T-cell (primary cell): ENCODE measurements around the gene GOLGA8Q. TPM values are rescaled to one million over a fixed set of nuclear protein-coding genes. Genes with fewer than 3 reads are reported as not detected.
"Not testable (repeated sequence)": the region's sequence is repeated elsewhere in the genome, so short reads cannot be mapped to it uniquely, and the experiment has no call there.

Experiments used
- ATAC-seq, 4 experiments: fragments of 200-7000 bp in 3 of 4; fragments of 150-1000 bp in 1 of 4; cut with Tn5 transposase; replicated peaks in 1 of 4; 1 replicate in 3 of 4; 2 replicates in 1 of 4; pipeline ENCODE4 v1.10.0; 2021; ENCODE audit warnings: moderate library complexity in 3 of 4, mild to moderate bottlenecking in 2 of 4, moderate number of reproducible peaks in 1 of 4
- CTCF ChIA-PET, 2 donors: fragments of 300-600 bp; sonication (Branson Sonifier 250); formaldehyde crosslinking; loops; one replicate each; lab custom pipeline; 2022; ENCODE audit warnings: antibody characterized with exemption in 2 of 2; lab: Charles Lee
- POLR2A ChIA-PET, 2 donors: fragments of 300-600 bp; sonication (Branson Sonifier 250); formaldehyde crosslinking; loops; one replicate each; lab custom pipeline; 2022; ENCODE audit warnings: antibody characterized with exemption in 2 of 2; lab: Charles Lee
- DNase-seq, 35 experiments: peaks; one replicate each; pipeline versions ENCODE4 v3.0.0 to v3.0.0-alpha.2; 2013 to 2023
- H3K27ac ChIP-seq: one replicate; pipeline ENCODE4 v1.5.1; 2013; ENCODE audit warnings: low read length
- H3K27me3 ChIP-seq, 2 experiments: replicated peaks in 1 of 2; 1 replicate in 1 of 2; 2 replicates in 1 of 2; pipeline versions ENCODE4 v1.6.1 to v1.7.0; 2013; ENCODE audit warnings: low read length in 1 of 2, mixed read lengths in 1 of 2; ENCODE audit not compliant: control insufficient read depth in 2 of 2, insufficient read depth in 2 of 2; ENCODE audit errors: extremely low read depth in 1 of 2
- H3K36me3 ChIP-seq, 2 donors: 1 replicate in 1 of 2; 2 replicates in 1 of 2; pipeline versions ENCODE4 v1.6.1 to v1.7.0; 2013; ENCODE audit warnings: low read length in 1 of 2; ENCODE audit not compliant: control insufficient read depth in 2 of 2, insufficient read depth in 1 of 2; ENCODE audit errors: extremely low read depth in 1 of 2
- H3K4me1 ChIP-seq, 2 experiments: 1 replicate in 1 of 2; 2 replicates in 1 of 2; pipeline versions ENCODE4 v1.6.1 to v1.7.0; 2013; ENCODE audit warnings: low read length in 2 of 2, mixed read lengths in 1 of 2; ENCODE audit not compliant: insufficient read depth in 2 of 2, control insufficient read depth in 1 of 2; ENCODE audit errors: extremely low read depth in 1 of 2
- H3K4me3 ChIP-seq, 2 donors: 1 replicate in 1 of 2; 2 replicates in 1 of 2; pipeline versions ENCODE4 v1.5.1 to v1.7.0; 2013; ENCODE audit warnings: mild to moderate bottlenecking in 2 of 2, low read length in 1 of 2, moderate library complexity in 1 of 2; ENCODE audit not compliant: control insufficient read depth in 1 of 2; ENCODE audit errors: extremely low read depth in 1 of 2
- H3K9me3 ChIP-seq: 2 replicates; pipeline ENCODE4 v1.7.0; 2013
- H3K27ac Mint-ChIP-seq, 2 donors: one replicate each; pipeline ENCODE4 v1.8.0; 2020 to 2021; ENCODE audit warnings: mild to moderate bottlenecking in 2 of 2, mixed read lengths in 2 of 2
- H3K27me3 Mint-ChIP-seq, 2 donors: one replicate each; pipeline ENCODE4 v1.8.0; 2021 to 2022; ENCODE audit warnings: mixed read lengths in 2 of 2
- H3K36me3 Mint-ChIP-seq: one replicate; pipeline ENCODE4 v1.8.0; 2021; ENCODE audit warnings: mixed read lengths
- H3K4me1 Mint-ChIP-seq, 3 donors: one replicate each; pipeline ENCODE4 v1.8.0; 2020 to 2022; ENCODE audit warnings: mixed read lengths in 3 of 3, mild to moderate bottlenecking in 1 of 3
- H3K4me3 Mint-ChIP-seq, 3 donors: one replicate each; pipeline ENCODE4 v1.8.0; 2020 to 2022; ENCODE audit warnings: mild to moderate bottlenecking in 3 of 3, mixed read lengths in 3 of 3, moderate library complexity in 3 of 3
- H3K9me3 Mint-ChIP-seq, 3 donors: one replicate each; pipeline ENCODE4 v1.8.0; 2020 to 2022; ENCODE audit warnings: mixed read lengths in 3 of 3
- WGBS: methylation state at CpG from one replicate; pipeline ENCODE4 v1.1.5; 2013; ENCODE audit warnings: missing lambda C conversion rate; ENCODE audit not compliant: insufficient coverage; 5-methylcytosine and 5-hydroxymethylcytosine counted together
- total RNA-seq, 35 experiments: library from RNA in 6 of 35; stranded (reverse) in 6 of 35; fragments of 120-200 nt in 1 of 35; gene quantifications; one replicate each; pipeline versions ENCODE4 v1.2.1 to v1.2.4 and lab custom pipeline; 2013 to 2026

The GOLGA8Q gene
- total RNA-seq (1 to 10 TPM in 1 of 5 donors, under 1 TPM in 2, not detected in 2; 0.47 to 2.1 (median 0.70) TPM), total RNA-seq (lab: John Stamatoyannopoulos, UW) (0 to 0.37 (median 0.10) reads per million in 29 experiments)
- 1.7 TPM for total RNA-seq (2013)

GRCh38 chr15:30551750-30552149 lies at the start of gene GOLGA8Q:
Gene GOLGA8Q, plus strand, starts transcription at chr15:30552050. Its CDS starts 28 bp downstream, at chr15:30552078.
- H3K36me3 ChIP-seq, H3K4me1 Mint-ChIP-seq, H3K9me3 Mint-ChIP-seq, H3K4me3 ChIP-seq, POLR2A ChIA-PET, DNase-seq, CTCF ChIA-PET, H3K27ac Mint-ChIP-seq, ATAC-seq, H3K4me1 ChIP-seq, H3K36me3 Mint-ChIP-seq, H3K4me3 Mint-ChIP-seq, H3K27me3 ChIP-seq, H3K27me3 Mint-ChIP-seq, H3K9me3 ChIP-seq, H3K27ac ChIP-seq: not testable (repeated sequence)
- WGBS: no CpG with 5 or more reads among the region's 9 CpGs

DNA sequence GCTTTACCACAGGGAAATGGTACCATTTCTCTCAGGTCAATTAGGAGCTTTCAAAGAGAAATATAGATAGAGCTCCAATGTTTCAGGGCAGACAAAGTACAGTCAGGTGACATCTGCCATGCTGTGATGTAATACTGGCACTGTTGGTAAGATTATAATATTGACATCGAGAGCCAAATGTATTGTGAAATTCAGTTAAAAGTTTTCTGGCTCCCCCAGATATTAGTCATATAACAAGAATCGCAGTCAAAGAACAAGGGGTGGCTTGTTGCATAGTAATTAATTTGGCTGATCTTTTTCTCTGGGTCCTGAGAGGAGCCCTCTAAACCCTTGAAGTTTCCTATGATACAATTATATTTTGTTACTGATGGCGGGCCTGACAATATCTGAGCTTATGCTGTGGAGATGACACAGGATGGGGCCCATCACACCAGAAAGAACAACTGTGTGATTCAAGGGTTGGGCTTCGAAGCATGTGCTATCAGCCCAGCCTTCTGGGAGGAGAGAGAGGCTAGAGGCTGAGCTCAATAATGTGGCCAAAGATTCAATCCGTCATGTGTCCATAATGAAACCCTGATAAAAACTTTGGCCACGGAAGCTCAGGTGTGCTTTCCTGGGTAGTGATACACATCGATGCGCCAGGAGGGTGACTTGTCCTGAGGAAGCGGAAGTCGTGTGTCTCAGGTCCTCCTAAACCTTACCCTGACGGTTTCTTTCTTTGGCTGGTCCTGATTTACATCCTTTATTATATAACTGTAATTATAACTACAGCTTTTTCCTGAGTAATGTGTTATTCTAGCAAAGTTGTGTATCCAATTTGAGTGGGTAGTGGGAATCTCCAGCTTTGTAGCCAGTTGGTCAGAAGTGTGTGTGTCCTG lies 48.7 kb upstream of the GOLGA8Q start:
- H3K27ac ChIP-seq, H3K4me3 ChIP-seq, CTCF ChIA-PET, POLR2A ChIA-PET, H3K27me3 ChIP-seq, H3K4me1 ChIP-seq, H3K27me3 Mint-ChIP-seq, H3K27ac Mint-ChIP-seq, H3K4me1 Mint-ChIP-seq, H3K36me3 Mint-ChIP-seq, DNase-seq, H3K4me3 Mint-ChIP-seq, H3K36me3 ChIP-seq, H3K9me3 ChIP-seq, H3K9me3 Mint-ChIP-seq, ATAC-seq: not testable (repeated sequence)
- WGBS: no CpG with 5 or more reads among the region's 11 CpGs

DNA sequence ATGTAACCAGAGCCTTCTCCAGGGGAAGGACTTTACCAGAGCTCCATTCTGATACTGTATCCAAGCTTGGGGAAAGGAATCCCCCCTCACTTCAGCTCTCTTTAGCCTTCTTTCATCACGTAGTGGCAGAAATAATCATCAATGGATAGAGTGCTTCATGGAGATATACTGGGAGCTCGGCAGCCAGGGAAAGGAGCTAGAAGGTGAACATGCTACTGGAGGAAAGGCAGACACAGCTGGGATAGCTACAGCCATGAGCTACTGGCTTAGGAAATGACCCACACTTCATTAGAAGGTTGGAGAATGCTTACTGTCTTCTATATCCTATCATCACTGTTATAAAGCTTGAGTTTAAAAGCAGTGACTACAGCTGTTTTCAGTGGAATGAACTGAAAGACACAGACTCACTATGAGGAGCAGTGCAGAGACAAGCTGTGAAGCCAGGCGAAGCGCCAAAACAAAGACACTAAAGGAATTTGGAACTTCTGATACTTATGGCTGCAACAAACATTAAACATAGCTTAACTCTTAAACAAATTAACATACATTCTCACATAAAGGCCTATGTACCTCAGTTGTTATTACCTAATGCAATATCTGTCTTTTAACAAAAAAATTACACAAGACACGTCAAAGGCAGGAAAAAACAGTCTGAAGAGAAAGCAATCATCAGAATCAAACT lies 47.5 kb upstream of the GOLGA8Q start:
- no CpG with 5 or more reads among the region's 5 CpGs for WGBS
- H3K27me3 Mint-ChIP-seq, H3K4me3 Mint-ChIP-seq, H3K9me3 ChIP-seq, ATAC-seq, H3K27me3 ChIP-seq, H3K36me3 ChIP-seq, POLR2A ChIA-PET, DNase-seq, H3K4me1 Mint-ChIP-seq, H3K36me3 Mint-ChIP-seq, H3K4me1 ChIP-seq, CTCF ChIA-PET, H3K27ac Mint-ChIP-seq, H3K27ac ChIP-seq, H3K9me3 Mint-ChIP-seq, H3K4me3 ChIP-seq: not testable (repeated sequence)

DNA sequence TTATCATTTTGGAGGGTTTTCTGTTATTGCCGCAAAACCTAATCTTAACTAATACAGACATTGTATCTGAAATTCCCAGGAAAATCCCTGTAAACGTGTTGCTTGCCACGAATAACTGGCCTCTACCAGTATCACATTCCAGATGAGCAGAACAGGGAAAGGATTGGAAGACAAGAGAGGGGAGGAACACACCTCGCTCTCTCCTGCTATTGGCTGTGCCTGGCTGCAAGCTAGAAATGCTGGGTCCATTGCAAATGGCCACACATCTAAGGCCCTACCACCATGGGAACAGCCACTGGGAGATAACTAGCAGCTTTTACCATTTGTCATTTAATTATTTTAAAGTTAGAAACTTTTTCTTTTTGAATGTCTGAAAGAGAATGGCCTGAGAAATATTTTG lies 37.3 kb upstream of the GOLGA8Q start:
- H3K4me1 ChIP-seq, CTCF ChIA-PET, H3K27me3 ChIP-seq, H3K36me3 ChIP-seq, H3K4me3 ChIP-seq, ATAC-seq, H3K4me3 Mint-ChIP-seq, H3K4me1 Mint-ChIP-seq, DNase-seq, H3K27ac ChIP-seq, H3K27me3 Mint-ChIP-seq, H3K9me3 ChIP-seq, H3K36me3 Mint-ChIP-seq, H3K9me3 Mint-ChIP-seq, H3K27ac Mint-ChIP-seq, POLR2A ChIA-PET: not testable (repeated sequence)
- no CpG with 5 or more reads among the region's 4 CpGs for WGBS

GRCh38 chr15:30523453-30524243 lies 28.2 kb upstream of the GOLGA8Q start:
- CTCF ChIA-PET, DNase-seq, H3K4me3 Mint-ChIP-seq, H3K27me3 ChIP-seq, H3K36me3 ChIP-seq, H3K9me3 Mint-ChIP-seq, H3K4me1 ChIP-seq, H3K27me3 Mint-ChIP-seq, H3K36me3 Mint-ChIP-seq, H3K4me1 Mint-ChIP-seq, H3K4me3 ChIP-seq, ATAC-seq, H3K9me3 ChIP-seq, H3K27ac Mint-ChIP-seq, H3K27ac ChIP-seq, POLR2A ChIA-PET: not testable (repeated sequence)
- 60% methylated on average over 1 of the region's 7 CpGs for WGBS

- H3K4me1 ChIP-seq, POLR2A ChIA-PET, CTCF ChIA-PET, H3K27ac ChIP-seq, H3K27me3 Mint-ChIP-seq, H3K27me3 ChIP-seq, H3K4me3 ChIP-seq, H3K36me3 Mint-ChIP-seq, H3K4me3 Mint-ChIP-seq, H3K9me3 ChIP-seq, DNase-seq, H3K36me3 ChIP-seq, H3K9me3 Mint-ChIP-seq, H3K4me1 Mint-ChIP-seq, ATAC-seq, H3K27ac Mint-ChIP-seq: not testable (repeated sequence)
- WGBS: no CpG with 5 or more reads among the region's 4 CpGs
Measured at GRCh38 chr15:30525912-30526311, 25.9 kb upstream of the GOLGA8Q start.
